ENCODE data around the gene CELA2B. TPM values are rescaled to one million over a fixed set of nuclear protein-coding genes. Genes with fewer than 3 reads are reported as not detected.

CELA2B gene
- total and polyA plus RNA-seq, 10 of the 15 experiments (the other 5 are each of a cell fraction or from before 2014, with no cell fraction given): not detected

- Histone ChIP-seq H4K20me1 (ENCODE audit: control insufficient read depth, insufficient read depth) (no peaks in the 10 kb centered on the region), H3K9ac (ENCODE audit: control insufficient read depth, insufficient read depth, low read length) (no peak overlapping the region), H3K27ac (ENCODE audit: control insufficient read depth, insufficient read depth) (no peak overlapping the region), H3K27me3 (replicated peaks in 1 of 2; ENCODE audit: control insufficient read depth in 2 of 2, insufficient read depth in 2 of 2, low read length in 1 of 2) (no peaks in the 10 kb centered on the region), H2AFZ (ENCODE audit: control insufficient read depth, low read depth, low read length) (no peak overlapping the region), H3K36me3 (ENCODE audit: control insufficient read depth in 2 of 2, insufficient read depth in 2 of 2, low read length in 1 of 2) (no peaks in the 10 kb centered on the region), H3K9me3 (replicated peaks; ENCODE audit: control insufficient read depth, insufficient read depth, low read length) (no peaks in the 10 kb centered on the region), H3K4me3 (no peak overlapping the region), H3K4me1 (ENCODE audit: control insufficient read depth, insufficient read depth, low read length) (no peaks in the 10 kb centered on the region), H3K79me2 (ENCODE audit: control insufficient read depth, insufficient read depth, low read length) (no peaks in the 10 kb centered on the region), H3K4me2 (ENCODE audit: control insufficient read depth, insufficient read depth) (no peak overlapping the region)
- in situ Hi-C loops (cut with MboI) (no loop called here), intact Hi-C loops (cut with micrococcal nuclease; ENCODE audit: unreplicated experiment) (no loop called here)
- ChIA-PET POLR2A (no interaction called here), SMC1A (ENCODE audit: uncharacterized antibody, unreplicated experiment) (interaction anchor here (1.5 kb wide), 1 partner anchor 10 kb away, joined by 3 read pairs; no protein-coding TSS in a partner anchor), RAD21 (ENCODE audit: unreplicated experiment) (no interaction called here), CTCF (interaction anchor here (1.3 to 1.7 kb wide), 2 partner anchors 11 to 165 kb away, joined by 3 to 4 read pairs; no protein-coding TSS in a partner anchor)
- ATAC-seq (no peak), DNase-seq (ENCODE audit: low read depth, low spot score) (no peak), FAIRE-seq (no peak)
- WGBS (ENCODE audit: insufficient coverage, insufficient replicate concordance, low lambda C conversion rate, missing lambda C conversion rate): 58% methylated on average over 3 of the region's 3 CpGs
- no peak for TF ChIP-seq E4F1 (IDR thresholded peaks at IDR 0.05; ENCODE audit: borderline replicate concordance, partially characterized antibody)
- TF ChIP-seq MEF2A (IDR thresholded peaks at IDR 0.05; ENCODE audit: insufficient read depth, low read depth, low read length): no peak
- no peak for TF ChIP-seq HDAC6 (IDR thresholded peaks at IDR 0.05; ENCODE audit: unreplicated experiment)
- no peak for TF ChIP-seq ZNF274 (IDR thresholded peaks at IDR 0.05; ENCODE audit: insufficient read depth, insufficient read length)
- TF ChIP-seq TCF3 (IDR thresholded peaks at IDR 0.05; ENCODE audit: borderline replicate concordance, insufficient read depth, low read depth, low read length): no peak
- no peak for TF ChIP-seq TCF12 (IDR thresholded peaks at IDR 0.05; ENCODE audit: low read depth, low read length)
- TF ChIP-seq BHLHE40 (IDR thresholded peaks at IDR 0.05; ENCODE audit: borderline replicate concordance in 1 of 2, low read depth in 2 of 2, low read length in 1 of 2): no peak
- TF ChIP-seq ZNF622 (IDR thresholded peaks at IDR 0.05): no peak
- no peak for TF ChIP-seq BCL11A (IDR thresholded peaks at IDR 0.05; ENCODE audit: low read depth, low read length)
- TF ChIP-seq ZBTB33 (IDR thresholded peaks at IDR 0.05): no peak
- no peak for TF ChIP-seq TBL1XR1 (IDR thresholded peaks at IDR 0.05; ENCODE audit: low read depth, low read length)
- no TSS peak for BruUV-seq (replicated peaks)
Measured at GRCh38 chr1:15488371-15488770, 12.5 kb downstream of the CELA2B start.

All from GM12878 (cell line).